GM10847 (cell line): ENCODE measurements around the gene ECHDC3.

ENCODE experiments used
- POLR2A ChIP-seq: IDR thresholded peaks from 2 replicates; pipeline ENCODE4 v1.6.1; 2011; ENCODE audit not compliant: insufficient read length; ENCODE audit errors: extremely low read depth

The ECHDC3 gene

GRCh38 chr10:11759347-11759746 lies 17.2 kb downstream of the ECHDC3 start:
- TF ChIP-seq POLR2A = no peak

- no peak for TF ChIP-seq POLR2A
These were observed 18.0 kb downstream of the ECHDC3 start for GRCh38 chr10:11760151-11760550.

GRCh38 chr10:11760861-11761260 lies 18.7 kb downstream of the ECHDC3 start:
- TF ChIP-seq POLR2A = no peak

- no peak for TF ChIP-seq POLR2A
These were observed 19.2 kb downstream of the ECHDC3 start for GRCh38 chr10:11761431-11761830.

GRCh38 chr10:11762706-11763500 lies 20.7 kb downstream of the ECHDC3 start:
- TF ChIP-seq POLR2A = no peak

GRCh38 chr10:11763501-11763861 lies 21.3 kb downstream of the ECHDC3 start:
- no peak for TF ChIP-seq POLR2A

GRCh38 chr10:11765141-11765540 lies 23.0 kb downstream of the ECHDC3 start:
- TF ChIP-seq POLR2A = no peak

GRCh38 chr10:11772575-11773288 lies 30.6 kb downstream of the ECHDC3 start:
- no peak for TF ChIP-seq POLR2A

- no peak for TF ChIP-seq POLR2A
These were observed 31.7 kb downstream of the ECHDC3 start for GRCh38 chr10:11773761-11774441.

GRCh38 chr10:11775412-11775811 lies 33.2 kb downstream of the ECHDC3 start:
- TF ChIP-seq POLR2A = no peak

GRCh38 chr10:11776080-11776479 lies 33.9 kb downstream of the ECHDC3 start:
- TF ChIP-seq POLR2A = no peak

- no peak for TF ChIP-seq POLR2A
These were observed 38.9 kb downstream of the ECHDC3 start for GRCh38 chr10:11781114-11781513.

GRCh38 chr10:11782793-11783557 lies 40.8 kb downstream of the ECHDC3 start:
- no peak for TF ChIP-seq POLR2A

- no peak for TF ChIP-seq POLR2A
These were observed 41.3 kb downstream of the ECHDC3 start for GRCh38 chr10:11783558-11783865.

GRCh38 chr10:11787374-11787773 lies 45.2 kb downstream of the ECHDC3 start:
- TF ChIP-seq POLR2A = no peak

- no peak for TF ChIP-seq POLR2A
These were observed 45.7 kb downstream of the ECHDC3 start for GRCh38 chr10:11787846-11788245.

- TF ChIP-seq POLR2A = no peak
These were observed 47.1 kb downstream of the ECHDC3 start for GRCh38 chr10:11789306-11789705.
